HFFc6 (cell line): Measurements from ENCODE around the gene GAL. TPM values are rescaled to one million over a fixed set of nuclear protein-coding genes. Genes with fewer than 3 reads are reported as not detected.

Source experiments
- DNase-seq: peaks from one replicate; pipeline ENCODE4 v3.0.0-alpha.2; 2018
- H3K27ac Mint-ChIP-seq: 2 replicates; pipeline ENCODE4 v1.8.0; 2020; ENCODE audit warnings: mild to moderate bottlenecking, mixed read lengths
- H3K27me3 Mint-ChIP-seq: 2 replicates; pipeline ENCODE4 v1.8.0; 2021; ENCODE audit warnings: mild to moderate bottlenecking, moderate library complexity, mixed read lengths; ENCODE audit not compliant: insufficient read depth
- H3K36me3 Mint-ChIP-seq: 2 replicates; pipeline ENCODE4 v1.8.0; 2021; ENCODE audit warnings: low read depth, mixed read lengths
- H3K4me1 Mint-ChIP-seq: 2 replicates; pipeline ENCODE4 v1.8.0; 2020; ENCODE audit warnings: low read depth, mixed read lengths
- H3K4me3 Mint-ChIP-seq: 2 replicates; pipeline ENCODE4 v1.8.0; 2020; ENCODE audit warnings: mild to moderate bottlenecking, moderate library complexity, mixed read lengths
- H3K9me3 Mint-ChIP-seq: 2 replicates; pipeline ENCODE4 v1.8.0; 2020; ENCODE audit warnings: mild to moderate bottlenecking, mixed read lengths
- CTCF ChIP-seq: fragments of 200-600 bp; sonication (generic); IDR thresholded peaks from 2 replicates; pipeline ENCODE4 v1.5.0; 2021; ENCODE audit warnings: antibody characterized with exemption, mild to moderate bottlenecking
- total RNA-seq, 6 experiments: library from RNA; stranded (reverse); fragmentation: NEBNext Ultra II Directional; extraction: Animal tissue kit (Norgen Biotek cat#: 25700); gene quantifications; 2 replicates in 1 of 6; 3 replicates in 5 of 6; pipeline ENCODE4 v1.2.3, GENCODE V29; 2021

The GAL gene
- total RNA-seq, 6 experiments from 2014 or later: 0.60 to 12.9 (median 1.0) TPM

- no peak overlapping the region for H3K4me3 Mint-ChIP-seq
- H3K27ac Mint-ChIP-seq: no peak overlapping the region
- DNase-seq: no peak
- no peaks in the 10 kb centered on the region for H3K9me3 Mint-ChIP-seq
- no peaks in the 10 kb centered on the region for H3K36me3 Mint-ChIP-seq
- peaks cover 24% of the 10 kb centered on the region for H3K4me1 Mint-ChIP-seq
- TF ChIP-seq CTCF: no peak
- peaks cover 10% of the 10 kb centered on the region for H3K27me3 Mint-ChIP-seq
Measured at GRCh38 chr11:68680541-68681231, 3.7 kb upstream of the GAL start.

- TF ChIP-seq CTCF: no peak
- H3K4me1 Mint-ChIP-seq: peaks cover 13% of the 10 kb centered on the region
- H3K27ac Mint-ChIP-seq: no peak overlapping the region
- H3K27me3 Mint-ChIP-seq: peaks cover 23% of the 10 kb centered on the region
- H3K4me3 Mint-ChIP-seq: no peak overlapping the region
- H3K9me3 Mint-ChIP-seq: no peaks in the 10 kb centered on the region
- DNase-seq: no peak
- no peaks in the 10 kb centered on the region for H3K36me3 Mint-ChIP-seq
Measured at GRCh38 chr11:68682531-68682961, 1.8 kb upstream of the GAL start.

GRCh38 chr11:68683121-68683520 is 1.2 kb upstream of the GAL start:
- DNase-seq: no peak
- Mint-ChIP-seq H3K4me3 (no peak overlapping the region), H3K4me1 (peaks cover 12% of the 10 kb centered on the region; the same call in 1 of the 2 replicates), H3K9me3 (no peaks in the 10 kb centered on the region), H3K27ac (no peak overlapping the region), H3K36me3 (no peaks in the 10 kb centered on the region), H3K27me3 (peaks cover 26% of the 10 kb centered on the region)
- no peak for TF ChIP-seq CTCF

GRCh38 chr11:68683536-68684384 is 584 bp upstream of the GAL start:
- Mint-ChIP-seq H3K9me3 (no peaks in the 10 kb centered on the region), H3K27me3 (peaks cover 30% of the 10 kb centered on the region), H3K4me3 (no peak overlapping the region), H3K4me1 (peaks cover 12% of the 10 kb centered on the region; the same call in 1 of the 2 replicates), H3K27ac (no peak overlapping the region), H3K36me3 (no peaks in the 10 kb centered on the region)
- no peak for DNase-seq
- no peak for TF ChIP-seq CTCF

GRCh38 chr11:68685656-68686380 is 1.5 kb downstream of the GAL start:
- Mint-ChIP-seq H3K36me3 (no peaks in the 10 kb centered on the region), H3K27ac (no peak overlapping the region), H3K27me3 (peaks cover 35% of the 10 kb centered on the region), H3K9me3 (no peaks in the 10 kb centered on the region), H3K4me3 (no peak overlapping the region; the same call in 1 of the 2 replicates), H3K4me1 (peaks cover 12% of the 10 kb centered on the region; the same call in 1 of the 2 replicates)
- no peak for DNase-seq
- no peak for TF ChIP-seq CTCF
